Measurements from ENCODE around the gene IP6K3. TPM values are rescaled to one million over a fixed set of nuclear protein-coding genes. Genes with fewer than 3 reads are reported as not detected.
A peak's percentile ranks its signal among the peaks of the same experiment; 100 is the strongest.

Gene IP6K3
- polyA plus RNA-seq, 3 donors from 2014 or later = not detected

DNA sequence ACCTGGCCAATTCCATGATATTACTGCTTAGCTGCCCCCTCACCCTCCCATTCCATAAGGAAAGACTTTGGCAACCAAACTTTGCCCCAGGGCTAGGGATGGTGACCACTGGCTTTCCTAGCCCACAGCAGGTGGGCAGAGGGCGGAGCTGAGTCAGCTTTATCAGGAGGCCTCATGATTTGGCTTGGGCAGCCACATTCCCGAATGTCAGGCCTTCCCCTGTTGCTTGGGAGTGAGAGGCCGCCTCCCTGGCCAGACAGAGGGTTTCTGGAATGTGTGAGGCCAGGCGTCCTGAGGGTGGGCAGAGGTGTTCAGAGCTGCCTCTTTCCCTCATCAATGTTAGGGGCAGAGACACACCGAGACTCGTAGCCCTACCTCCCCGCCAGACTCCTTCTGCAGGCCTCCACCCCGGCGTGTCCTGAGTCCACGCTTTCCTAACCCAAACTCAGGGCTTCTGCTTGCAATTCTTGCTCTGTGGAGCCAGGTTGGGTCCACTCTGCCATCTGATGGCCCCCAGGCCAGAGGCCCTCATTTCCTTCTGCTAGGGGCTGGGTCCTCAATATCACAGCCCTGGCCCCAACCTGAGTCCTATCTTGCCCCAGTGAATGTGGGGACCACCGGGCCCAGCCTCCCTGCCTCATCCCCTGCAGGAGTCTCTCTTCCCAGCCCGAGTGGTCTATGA is 54.5 kb downstream of the IP6K3 start:
- peak overlapping the region; percentile 22 to 73 (median 63) for H3K4me3 Mint-ChIP-seq
- peaks cover 20 to 33% (median 20%) of the 10 kb centered on the region in 3 donors for H3K36me3 Mint-ChIP-seq
- no peak for DNase-seq
- H3K4me1 Mint-ChIP-seq = peaks cover 45 to 55% of the 10 kb centered on the region in 2 donors
- H3K27me3 Mint-ChIP-seq (ENCODE audit: low read depth in 3 of 3) = peaks cover 0 to 9% (median 4%) of the 10 kb centered on the region in 3 donors
- H3K9me3 Mint-ChIP-seq = no peaks in the 10 kb centered on the region
- H3K27ac Mint-ChIP-seq = peak overlapping the region; percentile 97 to 98 (median 97)

DNA sequence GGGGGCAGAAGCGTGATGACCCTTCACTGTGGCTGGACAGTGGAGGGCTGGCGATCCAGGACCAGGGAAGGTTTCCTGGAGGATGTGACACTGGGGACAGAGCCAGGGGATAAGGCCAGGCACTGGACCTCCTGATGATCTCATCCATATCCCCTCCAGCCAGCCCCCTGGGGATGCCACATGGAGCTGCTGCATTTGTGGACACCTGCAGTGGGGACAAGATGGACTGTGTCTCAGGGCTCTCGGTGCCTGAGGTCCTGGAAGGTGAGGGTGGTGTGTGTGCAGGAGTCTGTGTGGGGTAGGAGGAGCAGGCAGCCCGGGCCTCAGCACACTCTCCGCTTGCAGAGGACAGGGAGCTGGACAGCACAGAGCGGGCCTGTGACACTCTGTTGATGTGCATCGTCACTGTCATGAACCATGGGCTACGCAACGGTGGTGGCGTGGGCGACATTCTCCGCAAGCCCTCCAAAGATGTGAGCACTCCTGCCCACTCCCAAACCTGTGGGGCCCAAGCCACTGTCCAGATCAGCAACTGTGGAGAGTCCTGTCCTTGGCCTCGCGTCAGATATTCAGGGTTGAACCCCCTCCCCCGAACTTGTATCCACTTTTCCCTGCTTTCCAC is 55.1 kb downstream of the IP6K3 start:
- H3K36me3 Mint-ChIP-seq = peaks cover 20 to 35% (median 22%) of the 10 kb centered on the region in 3 donors
- peaks cover 40 to 49% of the 10 kb centered on the region in 2 donors for H3K4me1 Mint-ChIP-seq
- H3K4me3 Mint-ChIP-seq = no peak overlapping the region
- peak overlapping the region; percentile 97 to 98 (median 97) for H3K27ac Mint-ChIP-seq
- H3K9me3 Mint-ChIP-seq = no peaks in the 10 kb centered on the region
- DNase-seq = no peak
- H3K27me3 Mint-ChIP-seq (ENCODE audit: low read depth in 3 of 3) = peaks cover 2 to 9% (median 7%) of the 10 kb centered on the region in 3 donors

DNA sequence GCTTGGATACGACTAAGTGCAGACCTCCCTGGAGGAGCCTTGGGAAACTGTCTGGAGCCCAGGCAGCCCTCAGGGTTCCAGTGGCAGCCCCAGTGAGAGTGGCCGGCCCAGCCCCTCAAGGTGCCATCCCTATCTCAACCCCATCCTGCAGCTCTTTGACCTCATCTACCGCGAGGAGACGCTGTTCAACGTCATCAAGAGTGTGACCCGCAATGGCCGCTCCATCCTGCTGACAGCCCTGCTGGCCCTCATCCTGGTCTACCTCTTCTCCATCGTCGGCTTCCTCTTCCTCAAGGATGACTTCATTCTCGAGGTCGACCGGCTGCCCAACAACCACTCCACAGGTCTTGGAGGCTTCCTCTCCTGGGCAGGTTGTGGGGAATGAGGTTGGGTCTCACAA is 55.9 kb downstream of the IP6K3 start:
- H3K9me3 Mint-ChIP-seq = no peaks in the 10 kb centered on the region
- DNase-seq = no peak

GRCh38 chr6:33689879-33690278 is 56.8 kb downstream of the IP6K3 start:
- Mint-ChIP-seq H3K4me3 (no peak overlapping the region), H3K4me1 (peaks cover 29 to 35% of the 10 kb centered on the region in 2 donors), H3K27ac (peak overlapping the region; percentile 63 to 97 (median 71)), H3K9me3 (no peaks in the 10 kb centered on the region), H3K27me3 (ENCODE audit: low read depth in 3 of 3) (peaks cover 2 to 9% (median 7%) of the 10 kb centered on the region in 3 donors), H3K36me3 (peaks cover 24 to 37% (median 25%) of the 10 kb centered on the region in 3 donors)
- no peak for DNase-seq

More for the DNA sequence above, 55.9 kb downstream of the IP6K3 start:
- Mint-ChIP-seq H3K36me3 (peaks cover 24 to 34% (median 25%) of the 10 kb centered on the region in 3 donors), H3K27ac (peak overlapping the region; percentile 68 to 98 (median 97)), H3K27me3 (ENCODE audit: low read depth in 3 of 3) (peaks cover 2 to 9% (median 7%) of the 10 kb centered on the region in 3 donors), H3K4me1 (peaks cover 32 to 42% of the 10 kb centered on the region in 2 donors), H3K4me3 (no peak overlapping the region)

DNA sequence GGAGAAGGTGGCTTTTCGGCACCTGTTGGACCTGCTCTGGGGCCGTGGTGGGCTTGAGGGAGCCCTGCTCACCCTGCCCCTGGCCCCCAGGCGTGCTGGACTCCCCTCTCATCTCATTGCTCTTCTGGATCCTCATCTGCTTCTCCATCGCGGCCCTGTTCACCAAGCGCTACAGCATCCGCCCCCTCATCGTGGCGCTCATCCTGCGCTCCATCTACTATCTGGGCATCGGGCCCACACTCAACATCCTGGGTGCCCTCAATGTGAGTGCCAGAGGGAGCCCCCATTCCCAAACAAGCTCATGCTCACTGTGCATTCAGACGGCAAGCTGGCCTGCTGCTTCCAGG is 57.6 kb downstream of the IP6K3 start:
- no peak overlapping the region for H3K4me3 Mint-ChIP-seq
- H3K4me1 Mint-ChIP-seq = peaks cover 21 to 28% of the 10 kb centered on the region in 2 donors
- H3K27ac Mint-ChIP-seq = peak overlapping the region in 4 of 6 donors; percentile 59 to 97 (median 70)
- no peaks in the 10 kb centered on the region for H3K9me3 Mint-ChIP-seq
- DNase-seq = no peak
- H3K27me3 Mint-ChIP-seq (ENCODE audit: low read depth in 3 of 3) = peaks cover 2 to 6% (median 2%) of the 10 kb centered on the region in 3 donors
- H3K36me3 Mint-ChIP-seq = peaks cover 21 to 35% (median 24%) of the 10 kb centered on the region in 3 donors

DNA sequence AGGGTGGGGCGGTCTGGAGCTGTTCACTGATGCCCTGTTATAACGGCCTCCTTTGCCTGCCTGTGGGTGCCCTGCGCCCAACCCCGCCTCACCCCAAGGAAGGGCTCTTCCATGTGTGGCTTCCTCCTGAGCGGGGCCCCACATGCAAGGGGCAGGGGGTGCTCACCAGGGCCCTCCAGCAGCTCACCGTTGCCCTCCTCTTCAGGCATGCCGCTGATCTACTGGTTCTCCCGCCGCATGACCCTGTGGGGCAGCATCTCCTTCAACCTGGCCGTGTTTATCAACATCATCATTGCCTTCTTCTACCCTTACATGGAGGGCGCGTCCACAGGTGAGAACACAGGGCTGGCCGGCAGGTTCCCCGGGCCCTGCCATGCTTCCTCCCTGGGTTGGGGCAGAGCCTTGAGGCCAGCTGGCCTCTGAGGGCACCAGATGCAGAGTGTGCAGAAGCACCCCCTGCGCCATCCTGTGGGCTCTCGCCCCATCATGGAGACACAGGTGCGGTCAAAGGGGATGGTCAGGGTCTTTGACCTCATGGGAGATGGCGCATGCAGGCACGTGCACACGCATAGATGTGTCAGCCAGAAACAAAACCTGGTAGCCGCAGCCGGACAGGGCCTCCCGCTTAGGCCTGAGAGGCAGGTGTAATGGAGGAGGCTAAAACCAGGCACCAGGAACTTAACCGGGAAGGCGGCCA is 58.1 kb downstream of the IP6K3 start:
- peak overlapping the region in 2 of 6 donors; percentile 35 to 59 for H3K27ac Mint-ChIP-seq
- peaks cover 16 to 23% of the 10 kb centered on the region in 2 donors for H3K4me1 Mint-ChIP-seq
- H3K36me3 Mint-ChIP-seq = peaks cover 18 to 32% (median 24%) of the 10 kb centered on the region in 3 donors
- H3K4me3 Mint-ChIP-seq = no peak overlapping the region
- no peaks in the 10 kb centered on the region for H3K9me3 Mint-ChIP-seq
- H3K27me3 Mint-ChIP-seq (ENCODE audit: low read depth in 3 of 3) = peaks cover 2 to 4% (median 2%) of the 10 kb centered on the region in 3 donors
- no peak for DNase-seq

DNA sequence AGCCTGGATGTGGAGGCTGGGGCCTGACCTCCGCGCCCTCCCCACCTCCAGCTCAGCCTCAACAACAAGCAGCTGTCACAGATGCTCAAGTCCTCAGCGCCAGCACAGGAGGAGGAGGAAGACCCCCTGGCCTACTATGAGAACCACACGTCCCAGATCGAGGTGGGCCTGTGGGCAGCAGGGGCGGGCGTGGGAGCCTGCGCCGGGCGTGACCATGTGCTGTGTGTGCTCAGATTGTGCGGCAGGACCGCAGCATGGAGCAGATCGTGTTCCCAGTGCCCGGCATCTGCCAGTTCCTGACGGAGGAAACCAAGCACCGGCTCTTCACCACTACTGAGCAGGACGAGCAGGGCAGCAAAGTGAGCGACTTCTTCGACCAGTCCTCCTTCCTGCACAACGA is 58.7 kb downstream of the IP6K3 start:
- DNase-seq = no peak
- H3K9me3 Mint-ChIP-seq = no peaks in the 10 kb centered on the region
- H3K4me1 Mint-ChIP-seq = peaks cover 10 to 17% of the 10 kb centered on the region in 2 donors
- peaks cover 2 to 4% (median 2%) of the 10 kb centered on the region in 3 donors for H3K27me3 Mint-ChIP-seq (ENCODE audit: low read depth in 3 of 3)
- peaks cover 18 to 32% (median 24%) of the 10 kb centered on the region in 3 donors for H3K36me3 Mint-ChIP-seq
- no peak overlapping the region for H3K27ac Mint-ChIP-seq
- H3K4me3 Mint-ChIP-seq = no peak overlapping the region

DNA sequence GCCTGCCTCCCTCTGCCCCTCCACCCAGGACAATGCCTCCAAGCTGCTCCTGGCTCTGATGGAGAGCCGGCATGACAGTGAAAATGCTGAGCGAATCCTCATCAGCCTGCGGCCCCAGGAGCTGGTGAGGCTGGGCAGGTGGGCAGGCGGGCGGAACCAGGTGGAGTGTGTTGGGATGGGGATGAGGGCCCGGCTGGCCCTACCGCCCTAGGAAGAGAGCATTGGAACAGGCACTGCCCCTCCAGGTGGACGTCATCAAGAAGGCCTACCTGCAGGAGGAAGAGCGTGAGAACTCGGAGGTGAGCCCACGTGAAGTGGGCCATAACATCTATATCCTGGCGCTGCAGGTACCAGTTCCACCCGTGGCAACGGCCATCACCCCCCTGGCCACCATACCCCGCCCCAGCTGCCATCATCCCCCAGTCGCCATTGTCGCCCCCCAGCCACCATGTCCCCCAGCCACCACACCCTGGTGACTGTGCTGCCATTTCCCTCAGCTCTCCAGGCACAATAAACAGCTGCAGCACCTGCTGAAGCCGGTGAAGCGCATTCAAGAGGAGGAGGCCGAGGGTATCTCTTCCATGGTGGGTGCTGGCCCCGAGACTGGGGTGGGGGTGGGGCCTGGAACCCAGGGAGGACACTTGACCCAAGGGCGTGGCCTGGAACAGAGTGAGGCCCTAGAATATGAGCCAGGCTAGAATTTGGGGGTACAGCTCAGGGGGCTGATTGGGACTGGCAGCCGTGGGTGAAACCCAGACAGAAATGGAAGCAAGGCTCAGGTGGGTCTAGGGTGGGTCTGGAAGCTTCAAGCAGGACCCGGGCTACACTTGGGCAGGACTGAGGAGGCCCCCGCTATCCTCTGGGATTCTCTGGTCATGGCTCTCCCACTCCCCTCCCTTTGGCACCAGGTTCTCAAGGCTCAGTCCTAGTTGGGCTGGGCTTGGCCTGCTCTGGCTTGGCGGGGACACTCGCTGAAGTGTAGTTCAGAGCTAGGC is 59.4 kb downstream of the IP6K3 start:
- Mint-ChIP-seq H3K4me3 (no peak overlapping the region), H3K36me3 (peaks cover 13 to 30% (median 18%) of the 10 kb centered on the region in 3 donors), H3K4me1 (peaks cover 3 to 9% of the 10 kb centered on the region in 2 donors), H3K9me3 (no peaks in the 10 kb centered on the region), H3K27ac (peak overlapping the region in 1 of 6 donors; percentile 55), H3K27me3 (ENCODE audit: low read depth in 3 of 3) (peaks cover 0 to 4% (median 2%) of the 10 kb centered on the region in 3 donors)
- DNase-seq = no peak

GRCh38 chr6:33686225-33686924 is 60.3 kb downstream of the IP6K3 start:
- peaks cover 13 to 33% (median 19%) of the 10 kb centered on the region in 3 donors for H3K36me3 Mint-ChIP-seq
- no peaks in the 10 kb centered on the region for H3K9me3 Mint-ChIP-seq
- no peak overlapping the region for H3K4me3 Mint-ChIP-seq
- no peak for DNase-seq
- peak overlapping the region in 5 of 6 donors; percentile 5 to 73 (median 59) for H3K27ac Mint-ChIP-seq
- H3K4me1 Mint-ChIP-seq = peaks cover 0 to 3% of the 10 kb centered on the region in 2 donors
- peaks cover 0 to 4% (median 2%) of the 10 kb centered on the region in 3 donors for H3K27me3 Mint-ChIP-seq (ENCODE audit: low read depth in 3 of 3)

DNA sequence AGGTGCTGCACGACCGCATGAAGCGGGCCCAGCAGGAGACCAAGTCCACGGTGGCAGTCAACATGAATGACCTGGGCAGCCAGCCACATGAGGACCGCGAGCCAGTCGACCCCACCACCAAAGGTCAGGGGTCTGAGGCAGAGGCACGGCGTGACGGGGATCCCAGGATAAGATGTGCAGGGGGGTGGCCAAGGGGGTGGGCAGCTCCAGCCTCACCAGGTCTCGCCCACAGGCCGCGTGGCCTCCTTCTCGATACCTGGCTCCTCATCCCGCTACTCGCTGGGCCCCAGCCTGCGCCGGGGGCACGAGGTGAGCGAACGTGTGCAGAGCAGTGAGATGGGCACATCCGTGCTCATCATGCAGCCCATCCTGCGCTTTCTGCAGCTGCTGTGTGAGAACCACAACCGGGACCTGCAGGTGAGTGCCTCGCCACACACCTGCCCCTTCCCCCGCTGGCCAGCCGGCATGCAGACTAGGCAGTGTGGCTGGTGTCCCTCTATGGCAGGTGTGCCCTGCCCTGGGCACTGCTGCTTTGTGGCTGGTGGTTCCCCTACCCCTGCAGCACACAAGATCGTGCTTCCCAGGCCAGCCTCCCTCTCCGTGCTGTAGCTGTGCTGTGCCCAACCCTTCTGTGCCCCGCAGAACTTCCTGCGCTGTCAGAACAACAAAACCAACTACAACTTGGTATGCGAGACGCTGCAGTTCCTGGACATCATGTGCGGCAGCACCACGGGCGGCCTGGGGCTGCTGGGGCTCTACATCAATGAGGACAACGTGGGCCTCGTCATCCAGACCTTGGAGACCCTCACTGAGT is 61.1 kb downstream of the IP6K3 start:
- no peak for DNase-seq
- peaks cover 0 to 2% (median 2%) of the 10 kb centered on the region in 3 donors for H3K27me3 Mint-ChIP-seq (ENCODE audit: low read depth in 3 of 3)
- H3K27ac Mint-ChIP-seq = no peak overlapping the region
- no peaks in the 10 kb centered on the region for H3K9me3 Mint-ChIP-seq
- H3K4me3 Mint-ChIP-seq = no peak overlapping the region
- H3K36me3 Mint-ChIP-seq = peaks cover 13 to 38% (median 19%) of the 10 kb centered on the region in 3 donors
- no peaks in the 10 kb centered on the region for H3K4me1 Mint-ChIP-seq

GRCh38 chr6:33684983-33685382 is 61.7 kb downstream of the IP6K3 start:
- Mint-ChIP-seq H3K27ac (no peak overlapping the region), H3K9me3 (no peaks in the 10 kb centered on the region), H3K27me3 (ENCODE audit: low read depth in 3 of 3) (peaks cover 0 to 2% (median 2%) of the 10 kb centered on the region in 3 donors), H3K4me3 (no peak overlapping the region), H3K36me3 (peaks cover 13 to 38% (median 19%) of the 10 kb centered on the region in 3 donors), H3K4me1 (no peaks in the 10 kb centered on the region)
- DNase-seq = no peak

DNA sequence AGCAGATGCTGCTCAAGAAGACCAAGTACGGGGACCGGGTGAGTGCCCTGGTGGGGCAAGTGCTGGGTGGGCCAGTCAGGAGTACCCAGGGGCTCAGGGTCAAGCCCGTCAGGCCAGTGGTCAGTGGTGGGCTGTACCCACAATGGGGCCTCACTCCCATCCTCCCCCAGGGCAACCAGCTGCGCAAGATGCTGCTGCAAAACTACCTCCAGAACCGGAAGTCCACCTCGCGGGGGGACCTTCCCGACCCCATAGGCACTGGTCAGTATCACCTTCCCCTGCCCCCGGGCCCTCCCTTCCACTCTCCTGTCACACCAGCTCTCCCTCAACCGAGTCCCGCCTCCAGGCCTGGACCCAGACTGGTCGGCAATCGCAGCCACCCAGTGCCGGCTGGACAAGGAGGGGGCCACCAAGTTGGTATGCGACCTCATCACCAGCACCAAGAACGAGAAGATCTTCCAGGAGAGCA is 62.2 kb downstream of the IP6K3 start:
- no peak overlapping the region for H3K27ac Mint-ChIP-seq
- H3K36me3 Mint-ChIP-seq = peaks cover 9 to 37% (median 16%) of the 10 kb centered on the region in 3 donors
- H3K27me3 Mint-ChIP-seq (ENCODE audit: low read depth in 3 of 3) = peaks cover 0 to 2% (median 2%) of the 10 kb centered on the region in 3 donors
- no peak overlapping the region for H3K4me3 Mint-ChIP-seq
- H3K9me3 Mint-ChIP-seq = no peaks in the 10 kb centered on the region
- H3K4me1 Mint-ChIP-seq = no peaks in the 10 kb centered on the region
- no peak for DNase-seq

Data from immature natural killer cell (primary cell).